ENCODE results near the gene PTPN2. TPM values are rescaled to one million over a fixed set of nuclear protein-coding genes. Genes with fewer than 3 reads are reported as not detected.
A peak's percentile ranks its signal among the peaks of the same experiment; 100 is the strongest.

Gene PTPN2
- total RNA-seq, 2 experiments from 2014 or later, result 49.4 to 53.8 TPM

DNA sequence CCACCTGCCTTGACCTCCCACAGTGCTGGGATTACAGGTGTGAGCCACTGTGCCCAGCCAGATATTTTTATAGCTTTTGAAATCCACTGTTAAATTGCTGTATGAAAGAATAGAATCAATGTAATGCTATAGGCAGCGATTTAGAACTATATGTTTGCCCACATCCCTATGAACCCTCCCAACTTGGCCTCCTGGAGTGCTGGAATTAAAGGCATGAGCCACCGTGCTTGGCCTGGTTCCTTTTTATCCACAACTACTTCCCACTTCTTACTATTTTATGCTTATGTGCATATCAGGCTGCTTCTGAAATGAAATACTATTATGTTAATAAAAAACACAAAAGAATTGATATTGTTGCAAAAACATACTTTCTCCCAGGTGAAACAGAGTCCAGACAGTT lies 11.6 kb upstream of the PTPN2 start:
- H3K36me3 Mint-ChIP-seq (ENCODE audit: low read depth), result no peaks in the 10 kb centered on the region
- CTCF ChIA-PET, result interaction anchor here (1.7 kb wide), 1 partner anchor 168 kb away, joined by 7 read pairs; no protein-coding TSS in a partner anchor
- Histone ChIP-seq H3K4me1 (ENCODE audit: insufficient read depth, low read length) (peaks cover 2% of the 10 kb centered on the region), H3K9me3 (ENCODE audit: control insufficient read depth in 1 of 2, insufficient read depth in 1 of 2, low read length in 2 of 2) (peaks cover 0 to 1% of the 10 kb centered on the region in 2 experiments), H3K27me3 (ENCODE audit: control insufficient read depth in 1 of 2, insufficient read depth in 2 of 2, low read length in 2 of 2) (peaks cover 0 to 13% of the 10 kb centered on the region in 2 experiments), H3K4me3 (ENCODE audit: low read length) (no peak overlapping the region), H3K36me3 (ENCODE audit: insufficient read depth, low read length) (no peaks in the 10 kb centered on the region), H3K27ac (ENCODE audit: low read depth in 1 of 2, low read length in 2 of 2) (no peak overlapping the region)
- intact Hi-C loops (cut with DNase I, micrococcal nuclease), result loop anchor here in 1 of 2 experiments (5.0 kb wide), 1 partner anchor 503 kb away; no protein-coding TSS in a partner anchor
- DNase-seq (no peak), ATAC-seq (ENCODE audit: poor library complexity) (no peak)
- H3K4me3 Mint-ChIP-seq, result peak overlapping the region; percentile 4
- TF ChIP-seq, protein P1, sequence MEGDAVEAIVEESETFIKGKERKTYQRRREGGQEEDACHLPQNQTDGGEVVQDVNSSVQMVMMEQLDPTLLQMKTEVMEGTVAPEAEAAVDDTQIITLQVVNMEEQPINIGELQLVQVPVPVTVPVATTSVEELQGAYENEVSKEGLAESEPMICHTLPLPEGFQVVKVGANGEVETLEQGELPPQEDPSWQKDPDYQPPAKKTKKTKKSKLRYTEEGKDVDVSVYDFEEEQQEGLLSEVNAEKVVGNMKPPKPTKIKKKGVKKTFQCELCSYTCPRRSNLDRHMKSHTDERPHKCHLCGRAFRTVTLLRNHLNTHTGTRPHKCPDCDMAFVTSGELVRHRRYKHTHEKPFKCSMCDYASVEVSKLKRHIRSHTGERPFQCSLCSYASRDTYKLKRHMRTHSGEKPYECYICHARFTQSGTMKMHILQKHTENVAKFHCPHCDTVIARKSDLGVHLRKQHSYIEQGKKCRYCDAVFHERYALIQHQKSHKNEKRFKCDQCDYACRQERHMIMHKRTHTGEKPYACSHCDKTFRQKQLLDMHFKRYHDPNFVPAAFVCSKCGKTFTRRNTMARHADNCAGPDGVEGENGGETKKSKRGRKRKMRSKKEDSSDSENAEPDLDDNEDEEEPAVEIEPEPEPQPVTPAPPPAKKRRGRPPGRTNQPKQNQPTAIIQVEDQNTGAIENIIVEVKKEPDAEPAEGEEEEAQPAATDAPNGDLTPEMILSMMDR (IDR thresholded peaks at IDR 0.05), result no peak
- H3K27ac Mint-ChIP-seq, result no peak overlapping the region
- POLR2A ChIA-PET, result no interaction called here
- peaks cover 30% of the 10 kb centered on the region for H3K27me3 Mint-ChIP-seq
- peaks cover 5% of the 10 kb centered on the region for H3K4me1 Mint-ChIP-seq (ENCODE audit: low read depth)
- H3K9me3 Mint-ChIP-seq, result no peaks in the 10 kb centered on the region

GRCh38 chr18:12895014-12895413 lies 11.0 kb upstream of the PTPN2 start:
- Mint-ChIP-seq H3K27me3 (peaks cover 30% of the 10 kb centered on the region), H3K27ac (no peak overlapping the region), H3K36me3 (ENCODE audit: low read depth) (no peaks in the 10 kb centered on the region), H3K4me1 (ENCODE audit: low read depth) (peaks cover 5% of the 10 kb centered on the region), H3K4me3 (no peak overlapping the region), H3K9me3 (no peaks in the 10 kb centered on the region)
- peaks cover 2% of the 10 kb centered on the region for H3K4me1 ChIP-seq (ENCODE audit: insufficient read depth, low read length)
- peaks cover 0 to 13% of the 10 kb centered on the region in 2 experiments for H3K27me3 ChIP-seq (ENCODE audit: control insufficient read depth in 1 of 2, insufficient read depth in 2 of 2, low read length in 2 of 2)
- no peaks in the 10 kb centered on the region for H3K36me3 ChIP-seq (ENCODE audit: insufficient read depth, low read length)
- no peak overlapping the region for H3K4me3 ChIP-seq (ENCODE audit: low read length)
- ATAC-seq (ENCODE audit: poor library complexity), result no peak
- TF ChIP-seq, protein P1 (IDR thresholded peaks at IDR 0.05), result no peak
- intact Hi-C loops (cut with DNase I, micrococcal nuclease), result loop anchor here in 1 of 2 experiments (5.0 kb wide), 1 partner anchor 503 kb away; no protein-coding TSS in a partner anchor
- POLR2A ChIA-PET, result no interaction called here
- CTCF ChIA-PET, result interaction anchor here (1.7 kb wide), 1 partner anchor 168 kb away, joined by 7 read pairs; no protein-coding TSS in a partner anchor
- no peak for DNase-seq
- H3K27ac ChIP-seq (ENCODE audit: low read depth in 1 of 2, low read length in 2 of 2), result no peak overlapping the region
- H3K9me3 ChIP-seq (ENCODE audit: control insufficient read depth in 1 of 2, insufficient read depth in 1 of 2, low read length in 2 of 2), result peaks cover 0 to 4% of the 10 kb centered on the region in 2 experiments

DNA sequence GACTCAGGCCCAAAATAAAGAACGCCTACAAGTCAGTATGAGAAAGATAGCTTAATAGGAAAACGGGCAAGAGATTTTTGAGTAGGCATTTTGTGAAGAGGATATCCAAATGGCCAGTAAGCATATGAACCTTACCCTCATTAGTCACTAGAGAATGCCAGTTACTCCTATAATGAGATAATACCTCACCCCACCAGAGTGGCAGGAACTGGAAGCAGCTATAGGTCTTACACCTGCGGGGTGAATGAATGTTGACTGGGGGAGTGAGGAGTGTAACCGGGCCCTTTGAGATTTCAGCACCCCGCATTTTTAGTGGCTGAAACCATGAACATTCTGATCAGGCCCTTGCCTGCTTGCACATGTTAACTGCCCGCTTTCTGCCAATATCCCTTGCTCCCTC lies 7.5 kb upstream of the PTPN2 start:
- intact Hi-C loops (cut with DNase I, micrococcal nuclease), result loop anchor here in 1 of 2 experiments (5.0 kb wide), 1 partner anchor 499 kb away; no protein-coding TSS in a partner anchor
- no peak for DNase-seq
- Mint-ChIP-seq H3K4me3 (no peak overlapping the region), H3K9me3 (no peaks in the 10 kb centered on the region), H3K27ac (no peak overlapping the region), H3K36me3 (ENCODE audit: low read depth) (no peaks in the 10 kb centered on the region), H3K4me1 (ENCODE audit: low read depth) (peaks cover 7% of the 10 kb centered on the region), H3K27me3 (peaks cover 20% of the 10 kb centered on the region)
- H3K36me3 ChIP-seq (ENCODE audit: insufficient read depth, low read length), result no peaks in the 10 kb centered on the region
- H3K27me3 ChIP-seq (ENCODE audit: control insufficient read depth in 1 of 2, insufficient read depth in 2 of 2, low read length in 2 of 2), result peaks cover 0 to 13% of the 10 kb centered on the region in 2 experiments
- no peak overlapping the region for H3K4me3 ChIP-seq (ENCODE audit: low read length)
- H3K27ac ChIP-seq (ENCODE audit: low read depth in 1 of 2, low read length in 2 of 2), result no peak overlapping the region
- no peak for ATAC-seq (ENCODE audit: poor library complexity)
- TF ChIP-seq, protein P1 (IDR thresholded peaks at IDR 0.05), result no peak
- no peaks in the 10 kb centered on the region for H3K4me1 ChIP-seq (ENCODE audit: insufficient read depth, low read length)
- ChIA-PET POLR2A (interaction anchor here (0.6 to 1.2 kb wide), 2 partner anchors 51 to 249 kb away, joined by 3 read pairs; no protein-coding TSS in a partner anchor), CTCF (no interaction called here)
- H3K9me3 ChIP-seq (ENCODE audit: control insufficient read depth in 1 of 2, insufficient read depth in 1 of 2, low read length in 2 of 2), result peaks cover 0 to 4% of the 10 kb centered on the region in 2 experiments

Measured in CD4-positive, alpha-beta T cell (primary cell).